ENCODE measurements around the gene SVIL.

GRCh38 chr10:29519659-29520058 lies 115.1 kb downstream of the SVIL start:
- TF ChIP-seq JUND (IDR thresholded peaks at IDR 0.05) (no peak), RAD21 (IDR thresholded peaks at IDR 0.05) (no peak), RXRA (IDR thresholded peaks at IDR 0.05) (no peak)
- TF ChIP-seq, protein P1, sequence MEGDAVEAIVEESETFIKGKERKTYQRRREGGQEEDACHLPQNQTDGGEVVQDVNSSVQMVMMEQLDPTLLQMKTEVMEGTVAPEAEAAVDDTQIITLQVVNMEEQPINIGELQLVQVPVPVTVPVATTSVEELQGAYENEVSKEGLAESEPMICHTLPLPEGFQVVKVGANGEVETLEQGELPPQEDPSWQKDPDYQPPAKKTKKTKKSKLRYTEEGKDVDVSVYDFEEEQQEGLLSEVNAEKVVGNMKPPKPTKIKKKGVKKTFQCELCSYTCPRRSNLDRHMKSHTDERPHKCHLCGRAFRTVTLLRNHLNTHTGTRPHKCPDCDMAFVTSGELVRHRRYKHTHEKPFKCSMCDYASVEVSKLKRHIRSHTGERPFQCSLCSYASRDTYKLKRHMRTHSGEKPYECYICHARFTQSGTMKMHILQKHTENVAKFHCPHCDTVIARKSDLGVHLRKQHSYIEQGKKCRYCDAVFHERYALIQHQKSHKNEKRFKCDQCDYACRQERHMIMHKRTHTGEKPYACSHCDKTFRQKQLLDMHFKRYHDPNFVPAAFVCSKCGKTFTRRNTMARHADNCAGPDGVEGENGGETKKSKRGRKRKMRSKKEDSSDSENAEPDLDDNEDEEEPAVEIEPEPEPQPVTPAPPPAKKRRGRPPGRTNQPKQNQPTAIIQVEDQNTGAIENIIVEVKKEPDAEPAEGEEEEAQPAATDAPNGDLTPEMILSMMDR (IDR thresholded peaks at IDR 0.05; ENCODE audit: low read depth, low read length, missing input control), result no peak
- TF ChIP-seq, protein P2, sequence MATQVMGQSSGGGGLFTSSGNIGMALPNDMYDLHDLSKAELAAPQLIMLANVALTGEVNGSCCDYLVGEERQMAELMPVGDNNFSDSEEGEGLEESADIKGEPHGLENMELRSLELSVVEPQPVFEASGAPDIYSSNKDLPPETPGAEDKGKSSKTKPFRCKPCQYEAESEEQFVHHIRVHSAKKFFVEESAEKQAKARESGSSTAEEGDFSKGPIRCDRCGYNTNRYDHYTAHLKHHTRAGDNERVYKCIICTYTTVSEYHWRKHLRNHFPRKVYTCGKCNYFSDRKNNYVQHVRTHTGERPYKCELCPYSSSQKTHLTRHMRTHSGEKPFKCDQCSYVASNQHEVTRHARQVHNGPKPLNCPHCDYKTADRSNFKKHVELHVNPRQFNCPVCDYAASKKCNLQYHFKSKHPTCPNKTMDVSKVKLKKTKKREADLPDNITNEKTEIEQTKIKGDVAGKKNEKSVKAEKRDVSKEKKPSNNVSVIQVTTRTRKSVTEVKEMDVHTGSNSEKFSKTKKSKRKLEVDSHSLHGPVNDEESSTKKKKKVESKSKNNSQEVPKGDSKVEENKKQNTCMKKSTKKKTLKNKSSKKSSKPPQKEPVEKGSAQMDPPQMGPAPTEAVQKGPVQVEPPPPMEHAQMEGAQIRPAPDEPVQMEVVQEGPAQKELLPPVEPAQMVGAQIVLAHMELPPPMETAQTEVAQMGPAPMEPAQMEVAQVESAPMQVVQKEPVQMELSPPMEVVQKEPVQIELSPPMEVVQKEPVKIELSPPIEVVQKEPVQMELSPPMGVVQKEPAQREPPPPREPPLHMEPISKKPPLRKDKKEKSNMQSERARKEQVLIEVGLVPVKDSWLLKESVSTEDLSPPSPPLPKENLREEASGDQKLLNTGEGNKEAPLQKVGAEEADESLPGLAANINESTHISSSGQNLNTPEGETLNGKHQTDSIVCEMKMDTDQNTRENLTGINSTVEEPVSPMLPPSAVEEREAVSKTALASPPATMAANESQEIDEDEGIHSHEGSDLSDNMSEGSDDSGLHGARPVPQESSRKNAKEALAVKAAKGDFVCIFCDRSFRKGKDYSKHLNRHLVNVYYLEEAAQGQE (IDR thresholded peaks at IDR 0.05), result no peak
